Activated naive CD8-positive, alpha-beta T cell (primary cell): ENCODE data around the gene NDUFB10.

Source experiments
- H3K27ac Mint-ChIP-seq: one replicate; pipeline ENCODE4 v1.8.0; 2021; ENCODE audit warnings: mixed read lengths
- H3K27me3 Mint-ChIP-seq: one replicate; pipeline ENCODE4 v1.8.0; 2021; ENCODE audit warnings: mixed read lengths
- H3K36me3 Mint-ChIP-seq: one replicate; pipeline ENCODE4 v1.8.0; 2021; ENCODE audit warnings: mixed read lengths
- H3K4me1 Mint-ChIP-seq: one replicate; pipeline ENCODE4 v1.8.0; 2021; ENCODE audit warnings: low read depth, mixed read lengths
- H3K4me3 Mint-ChIP-seq: one replicate; pipeline ENCODE4 v1.8.0; 2021; ENCODE audit warnings: mild to moderate bottlenecking, mixed read lengths
- H3K9me3 Mint-ChIP-seq: one replicate; pipeline ENCODE4 v1.8.0; 2021; ENCODE audit warnings: low read depth, mixed read lengths

Gene NDUFB10

DNA sequence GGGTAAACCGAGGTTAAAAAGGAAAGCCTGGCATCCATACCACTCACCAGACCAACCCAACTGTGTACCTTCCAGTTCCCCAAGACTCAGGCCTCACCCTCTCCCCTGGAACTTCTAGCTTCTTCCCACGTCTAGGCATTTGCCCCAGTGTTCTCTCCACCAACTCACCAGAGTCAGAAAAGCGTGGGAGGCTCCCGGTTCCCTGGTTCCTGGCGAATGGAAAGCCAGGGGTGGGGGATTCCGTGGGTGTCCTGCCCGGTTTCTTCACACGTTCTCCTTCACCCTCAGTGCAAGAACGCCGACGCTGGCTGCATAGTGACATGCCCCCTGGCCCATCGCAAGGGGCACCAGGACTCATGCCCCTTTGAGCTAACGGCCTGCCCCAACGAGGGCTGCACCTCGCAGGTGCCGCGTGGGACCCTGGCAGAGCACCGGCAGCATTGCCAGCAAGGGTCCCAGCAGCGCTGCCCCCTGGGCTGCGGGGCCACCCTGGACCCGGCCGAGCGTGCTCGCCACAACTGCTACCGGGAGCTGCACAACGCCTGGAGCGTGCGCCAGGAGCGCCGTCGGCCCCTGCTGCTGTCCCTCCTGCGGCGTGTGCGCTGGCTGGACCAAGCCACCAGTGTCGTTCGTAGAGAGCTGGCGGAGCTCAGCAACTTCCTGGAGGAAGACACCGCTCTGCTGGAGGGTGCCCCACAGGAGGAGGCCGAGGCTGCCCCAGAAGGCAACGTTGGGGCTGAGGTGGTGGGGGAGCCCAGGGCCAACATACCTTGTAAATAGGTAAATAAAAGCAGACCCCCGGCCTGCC lies 9.0 kb downstream of the NDUFB10 start:
- peaks cover 12% of the 10 kb centered on the region for H3K36me3 Mint-ChIP-seq
- no peak overlapping the region for H3K27ac Mint-ChIP-seq
- no peaks in the 10 kb centered on the region for H3K9me3 Mint-ChIP-seq
- no peak overlapping the region for H3K4me3 Mint-ChIP-seq
- H3K4me1 Mint-ChIP-seq: peaks cover 34% of the 10 kb centered on the region
- H3K27me3 Mint-ChIP-seq: no peaks in the 10 kb centered on the region

DNA sequence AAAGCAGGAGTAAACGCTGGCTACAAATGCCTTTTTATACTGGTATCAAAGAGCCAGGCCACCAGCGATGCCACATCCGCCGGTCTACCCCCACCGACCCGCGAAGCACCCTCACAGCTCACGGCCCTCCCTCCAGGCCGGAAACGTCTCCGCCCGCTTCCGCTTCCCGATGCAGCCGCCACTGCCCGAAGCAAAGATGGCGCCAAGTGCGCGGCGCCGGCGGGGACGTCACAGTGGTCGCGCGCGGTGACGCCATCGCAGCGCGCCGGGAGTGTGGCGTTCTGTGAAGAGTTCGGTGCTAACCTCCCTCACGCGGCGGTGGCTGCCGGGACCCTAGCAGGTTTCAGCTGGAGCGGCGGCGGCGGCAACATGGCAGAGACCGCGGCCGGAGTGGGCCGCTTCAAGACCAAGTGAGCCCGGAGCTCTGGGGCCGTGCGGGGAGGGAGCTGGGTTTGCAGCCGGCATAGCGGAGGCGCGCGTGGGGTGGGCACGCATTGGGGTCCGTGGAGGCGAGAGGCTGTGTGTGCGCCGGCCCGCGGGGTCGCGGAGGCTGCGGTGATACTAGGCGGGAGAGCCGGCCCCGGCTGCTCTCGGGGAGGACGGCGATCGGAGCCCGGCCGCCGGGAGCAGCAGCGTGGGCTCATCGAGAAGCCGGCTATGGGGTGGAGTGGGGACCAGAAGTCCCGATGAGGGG lies 12.6 kb downstream of the NDUFB10 start, which contains the start of gene TBL3:
TBL3 (plus strand) TSS at position 258 of the 694 bp plus-strand sequence; CDS start at position 370, 112 bp downstream.
- H3K36me3 Mint-ChIP-seq: peaks cover 7% of the 10 kb centered on the region

DNA sequence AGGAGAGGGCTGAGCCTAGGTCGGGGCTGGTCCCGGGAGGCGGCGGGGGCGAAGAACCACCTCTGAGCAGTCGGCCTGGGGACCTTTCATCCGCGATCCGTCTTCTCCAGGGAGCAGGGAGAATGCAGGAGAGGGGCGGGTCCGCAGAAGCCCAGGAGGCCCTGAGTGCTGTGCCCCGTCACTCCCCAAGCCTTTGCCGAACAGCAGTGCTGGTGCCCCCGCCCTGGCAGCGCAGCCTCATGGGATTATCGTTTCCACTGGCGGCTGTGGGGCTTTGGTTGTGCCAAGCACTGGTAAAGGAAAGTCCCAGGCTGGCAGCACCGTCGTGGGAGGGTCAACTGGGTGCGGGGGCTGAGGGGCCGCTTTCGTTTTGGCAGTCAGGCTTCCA lies 13.1 kb downstream of the NDUFB10 start:
- Mint-ChIP-seq H3K4me1 (peaks cover 20% of the 10 kb centered on the region), H3K36me3 (peaks cover 7% of the 10 kb centered on the region), H3K4me3 (peak overlapping the region; percentile 94), H3K27ac (peak overlapping the region; percentile 94), H3K27me3 (no peaks in the 10 kb centered on the region), H3K9me3 (no peaks in the 10 kb centered on the region)

More for the DNA sequence above, 12.6 kb downstream of the NDUFB10 start, which contains the start of gene TBL3:
- Mint-ChIP-seq H3K27me3 (no peaks in the 10 kb centered on the region), H3K4me1 (peaks cover 22% of the 10 kb centered on the region), H3K9me3 (no peaks in the 10 kb centered on the region), H3K4me3 (peak within 1 kb of the TSS; percentile 94), H3K27ac (peak within 1 kb of the TSS; percentile 94)

- Mint-ChIP-seq H3K4me3 (peak overlapping the region; percentile 94), H3K27ac (no peak overlapping the region), H3K27me3 (no peaks in the 10 kb centered on the region), H3K36me3 (peaks cover 7% of the 10 kb centered on the region), H3K9me3 (no peaks in the 10 kb centered on the region), H3K4me1 (peaks cover 20% of the 10 kb centered on the region)
Observed at GRCh38 chr16:1973461-1974156, 14.3 kb downstream of the NDUFB10 start.

- peaks cover 20% of the 10 kb centered on the region for H3K4me1 Mint-ChIP-seq
- peaks cover 7% of the 10 kb centered on the region for H3K36me3 Mint-ChIP-seq
- no peak overlapping the region for H3K4me3 Mint-ChIP-seq
- no peaks in the 10 kb centered on the region for H3K27me3 Mint-ChIP-seq
- H3K27ac Mint-ChIP-seq: no peak overlapping the region
- no peaks in the 10 kb centered on the region for H3K9me3 Mint-ChIP-seq
Observed at GRCh38 chr16:1974157-1975070, 15.1 kb downstream of the NDUFB10 start.

GRCh38 chr16:1975432-1976215 lies 16.3 kb downstream of the NDUFB10 start:
- Mint-ChIP-seq H3K36me3 (peaks cover 7% of the 10 kb centered on the region), H3K27ac (no peak overlapping the region), H3K9me3 (no peaks in the 10 kb centered on the region), H3K27me3 (no peaks in the 10 kb centered on the region), H3K4me1 (peaks cover 20% of the 10 kb centered on the region), H3K4me3 (no peak overlapping the region)

- Mint-ChIP-seq H3K27me3 (no peaks in the 10 kb centered on the region), H3K36me3 (peaks cover 7% of the 10 kb centered on the region), H3K4me1 (peaks cover 17% of the 10 kb centered on the region), H3K4me3 (no peak overlapping the region), H3K9me3 (no peaks in the 10 kb centered on the region), H3K27ac (no peak overlapping the region)
Observed at GRCh38 chr16:1976216-1976520, 16.8 kb downstream of the NDUFB10 start.

DNA sequence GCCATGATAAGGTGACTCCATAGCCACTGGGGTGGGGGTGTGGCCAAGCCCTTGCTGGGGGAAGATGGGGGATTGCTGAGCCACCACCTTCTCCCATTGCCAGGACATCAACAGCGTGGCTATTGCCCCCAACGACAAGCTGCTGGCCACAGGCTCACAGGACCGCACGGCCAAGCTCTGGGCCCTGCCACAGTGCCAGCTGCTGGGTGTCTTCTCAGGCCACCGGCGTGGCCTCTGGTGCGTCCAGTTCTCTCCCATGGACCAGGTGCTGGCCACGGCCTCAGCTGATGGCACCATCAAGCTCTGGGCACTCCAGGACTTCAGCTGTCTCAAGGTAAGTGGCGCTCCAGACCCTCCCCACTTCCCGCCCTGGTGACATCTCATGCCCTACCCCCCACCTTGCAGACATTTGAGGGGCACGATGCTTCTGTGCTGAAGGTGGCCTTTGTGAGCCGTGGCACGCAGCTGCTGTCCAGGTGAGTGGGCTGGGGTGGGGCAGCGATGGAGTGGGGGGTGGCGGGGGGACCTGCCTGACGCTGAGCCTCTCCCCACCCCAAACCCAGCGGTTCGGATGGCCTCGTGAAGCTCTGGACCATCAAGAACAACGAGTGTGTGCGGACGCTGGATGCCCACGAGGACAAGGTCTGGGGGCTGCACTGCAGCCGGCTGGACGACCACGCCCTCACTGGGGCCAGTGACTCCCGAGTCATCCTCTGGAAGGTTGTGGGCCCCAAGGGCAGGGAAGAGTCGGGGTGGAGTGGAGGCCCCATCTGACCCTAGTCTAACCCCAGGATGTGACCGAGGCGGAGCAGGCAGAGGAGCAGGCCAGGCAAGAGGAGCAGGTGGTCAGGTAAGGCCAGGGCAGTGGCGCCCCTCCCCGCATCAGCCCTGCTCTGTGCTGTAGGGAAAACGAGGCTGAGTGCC lies 17.9 kb downstream of the NDUFB10 start:
- Mint-ChIP-seq H3K9me3 (no peaks in the 10 kb centered on the region), H3K36me3 (peaks cover 7% of the 10 kb centered on the region), H3K4me3 (no peak overlapping the region), H3K4me1 (peaks cover 10% of the 10 kb centered on the region), H3K27me3 (no peaks in the 10 kb centered on the region), H3K27ac (no peak overlapping the region)

DNA sequence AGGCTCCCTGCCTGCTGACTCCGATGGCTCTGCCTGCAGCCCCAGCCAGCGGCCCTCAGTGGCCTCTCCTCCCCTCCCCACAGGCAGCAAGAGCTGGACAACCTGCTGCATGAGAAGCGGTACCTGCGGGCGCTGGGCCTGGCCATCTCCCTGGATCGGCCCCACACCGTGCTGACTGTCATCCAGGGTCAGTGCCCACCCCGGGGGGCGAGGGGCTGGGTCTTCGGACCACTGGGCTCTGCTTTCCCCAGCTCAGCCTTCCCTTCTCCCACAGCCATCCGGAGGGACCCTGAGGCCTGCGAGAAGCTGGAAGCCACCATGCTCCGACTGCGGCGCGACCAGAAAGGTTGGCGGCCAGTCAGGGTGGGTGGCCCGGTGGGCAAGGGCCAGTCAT lies 18.5 kb downstream of the NDUFB10 start:
- H3K27me3 Mint-ChIP-seq: no peaks in the 10 kb centered on the region
- no peak overlapping the region for H3K4me3 Mint-ChIP-seq
- peaks cover 10% of the 10 kb centered on the region for H3K4me1 Mint-ChIP-seq
- H3K36me3 Mint-ChIP-seq: peaks cover 4% of the 10 kb centered on the region
- no peak overlapping the region for H3K27ac Mint-ChIP-seq
- H3K9me3 Mint-ChIP-seq: no peaks in the 10 kb centered on the region

GRCh38 chr16:1978476-1979120 lies 19.3 kb downstream of the NDUFB10 start:
- no peak overlapping the region for H3K27ac Mint-ChIP-seq
- H3K4me3 Mint-ChIP-seq: no peak overlapping the region
- no peaks in the 10 kb centered on the region for H3K9me3 Mint-ChIP-seq
- peaks cover 4% of the 10 kb centered on the region for H3K36me3 Mint-ChIP-seq
- peaks cover 9% of the 10 kb centered on the region for H3K4me1 Mint-ChIP-seq
- H3K27me3 Mint-ChIP-seq: no peaks in the 10 kb centered on the region

DNA sequence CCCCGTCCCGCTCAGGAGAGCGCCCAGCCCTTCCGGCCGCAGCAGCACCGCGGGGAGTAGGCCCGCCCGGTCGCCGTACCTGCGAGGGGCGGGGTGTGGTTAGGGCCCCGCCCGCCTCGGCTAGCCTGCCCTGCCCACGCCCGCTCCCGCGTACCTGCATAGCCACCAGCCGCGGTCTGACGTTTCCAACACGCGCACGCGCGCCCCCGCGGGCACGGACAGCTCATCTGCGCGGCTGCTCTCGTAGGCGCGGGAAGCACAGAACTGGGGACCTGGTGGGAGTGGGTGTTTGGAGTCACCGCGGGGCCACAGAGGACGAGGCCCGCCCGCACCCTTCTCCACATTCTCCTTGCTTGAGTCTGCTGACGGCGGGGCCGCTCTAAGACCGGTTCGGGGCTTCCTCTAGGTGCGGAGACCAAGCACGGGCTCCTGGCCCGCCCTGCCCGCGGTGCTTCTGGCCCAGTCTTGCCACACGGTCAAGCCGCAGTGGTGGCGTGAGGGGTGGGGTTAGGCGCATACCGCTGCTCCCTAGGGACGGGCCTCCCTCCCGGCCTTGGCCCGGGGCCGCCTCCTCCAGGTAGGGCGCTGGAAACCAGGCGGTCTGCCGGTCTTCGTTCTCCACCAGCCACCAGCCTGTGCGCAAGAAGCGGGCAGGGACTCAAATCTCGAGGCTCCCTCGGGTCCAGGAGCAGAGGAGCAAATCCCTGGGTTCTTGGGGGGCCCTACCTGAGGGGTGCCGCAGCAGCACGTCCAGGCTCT lies 20.1 kb downstream of the NDUFB10 start:
- H3K27me3 Mint-ChIP-seq: no peaks in the 10 kb centered on the region
- no peaks in the 10 kb centered on the region for H3K9me3 Mint-ChIP-seq
- H3K4me3 Mint-ChIP-seq: no peak overlapping the region
- peaks cover 9% of the 10 kb centered on the region for H3K4me1 Mint-ChIP-seq
- H3K36me3 Mint-ChIP-seq: peaks cover 4% of the 10 kb centered on the region
- no peak overlapping the region for H3K27ac Mint-ChIP-seq
